HG02840 (cell line): ENCODE results near the gene GPC3.
"Not testable (repeated sequence)": the region's sequence is repeated elsewhere in the genome, so short reads cannot be mapped to it uniquely, and the experiment has no call there.

ENCODE experiments used
- ATAC-seq: cut with Tn5 transposase; IDR thresholded peaks from one replicate; pipeline ENCODE4 v1.9.1; 2021; ENCODE audit warnings: mild to moderate bottlenecking, moderate library complexity, moderate number of reproducible peaks; ENCODE audit not compliant: unreplicated experiment, low FRiP score

Gene GPC3

GRCh38 chrX:133999031-133999705 lies 13.8 kb upstream of the GPC3 start:
- no peak for ATAC-seq

DNA sequence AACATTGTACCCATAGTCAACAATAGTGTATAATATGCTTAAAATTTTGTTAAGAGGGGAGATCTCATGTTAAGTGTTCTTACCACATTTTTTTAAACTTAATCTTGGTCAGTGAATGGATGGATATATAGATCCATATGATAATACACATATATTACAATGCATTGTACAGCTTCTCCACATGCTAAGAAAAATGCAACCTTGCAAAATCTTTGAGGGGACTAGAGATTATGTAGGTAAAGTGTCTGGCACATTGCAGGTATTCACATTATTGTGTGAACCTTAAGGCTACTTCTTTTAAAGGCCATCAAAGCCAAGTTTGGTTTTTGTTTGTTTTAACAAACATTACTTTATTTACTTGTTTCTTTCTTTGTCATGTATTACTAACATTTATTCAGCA lies 10.4 kb upstream of the GPC3 start:
- no peak for ATAC-seq

GRCh38 chrX:133994576-133994975 lies 9.2 kb upstream of the GPC3 start:
- ATAC-seq = no peak

DNA sequence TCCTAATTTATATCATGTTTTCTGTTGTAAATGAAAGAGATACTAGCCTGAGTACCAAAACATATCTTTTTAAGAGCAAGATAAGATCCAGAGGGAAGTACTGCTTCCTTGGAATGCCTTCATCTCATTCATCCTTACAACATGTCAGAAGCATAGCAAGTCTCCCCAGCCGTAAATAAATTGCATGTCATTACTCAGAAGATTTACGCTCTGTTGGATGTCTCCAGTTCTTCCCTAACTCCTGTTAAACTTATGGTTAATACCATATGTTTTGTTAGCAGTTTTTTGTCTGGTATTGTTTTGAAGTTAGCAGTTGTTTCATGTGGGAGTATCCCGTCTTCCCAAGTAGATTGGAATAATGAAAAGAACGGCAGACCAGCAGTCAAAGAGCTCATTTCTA lies 7.5 kb upstream of the GPC3 start:
- no peak for ATAC-seq

GRCh38 chrX:133991814-133992213 lies 6.4 kb upstream of the GPC3 start:
- ATAC-seq = no peak

GRCh38 chrX:133991057-133991456 lies 5.7 kb upstream of the GPC3 start:
- not testable (repeated sequence) for ATAC-seq

- no peak for ATAC-seq
Measured at GRCh38 chrX:133989993-133990392, 4.6 kb upstream of the GPC3 start.

DNA sequence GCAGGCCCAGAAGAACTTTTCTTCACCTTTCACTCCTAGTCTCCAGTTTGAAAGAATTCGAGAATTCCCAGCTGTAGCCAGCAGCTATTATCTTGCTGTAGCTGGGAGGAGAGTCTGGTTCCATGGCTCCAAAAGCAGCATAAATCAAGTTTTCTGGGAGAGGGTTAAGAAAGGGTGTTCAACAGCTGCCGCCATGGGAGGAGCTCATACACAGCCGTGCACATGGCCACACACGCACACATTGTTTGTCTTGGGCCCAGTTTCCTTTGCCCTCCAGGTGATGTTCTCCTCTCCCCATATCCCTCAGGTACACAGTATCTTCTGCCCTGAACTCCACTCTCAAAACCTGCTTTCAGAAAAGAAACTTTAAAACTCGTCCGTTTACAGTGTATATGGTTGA lies 4.1 kb upstream of the GPC3 start:
- ATAC-seq = no peak

GRCh38 chrX:133988010-133988409 lies 2.6 kb upstream of the GPC3 start:
- ATAC-seq = no peak

DNA sequence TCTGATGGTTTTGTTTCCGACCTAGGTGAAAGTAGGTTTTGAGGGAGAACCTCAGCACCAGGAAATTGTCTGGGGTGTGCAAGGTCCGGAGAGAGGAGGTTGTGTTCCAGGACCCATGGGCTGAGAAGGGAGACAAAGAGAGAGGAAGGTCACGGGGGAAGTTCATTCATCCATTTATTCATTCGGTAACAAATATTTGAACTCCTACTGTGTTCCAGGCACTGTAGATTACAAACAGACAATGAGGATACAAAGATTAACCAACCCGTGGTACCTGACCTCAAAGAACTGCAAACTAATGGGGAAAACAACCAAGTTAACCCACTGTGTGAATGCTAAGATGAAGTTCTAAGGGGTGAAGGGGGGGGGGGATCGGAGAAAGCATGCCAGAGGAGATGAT lies 1.8 kb upstream of the GPC3 start:
- no peak for ATAC-seq

- ATAC-seq = no peak
Measured at GRCh38 chrX:133985967-133986683, 731 bp upstream of the GPC3 start.

DNA sequence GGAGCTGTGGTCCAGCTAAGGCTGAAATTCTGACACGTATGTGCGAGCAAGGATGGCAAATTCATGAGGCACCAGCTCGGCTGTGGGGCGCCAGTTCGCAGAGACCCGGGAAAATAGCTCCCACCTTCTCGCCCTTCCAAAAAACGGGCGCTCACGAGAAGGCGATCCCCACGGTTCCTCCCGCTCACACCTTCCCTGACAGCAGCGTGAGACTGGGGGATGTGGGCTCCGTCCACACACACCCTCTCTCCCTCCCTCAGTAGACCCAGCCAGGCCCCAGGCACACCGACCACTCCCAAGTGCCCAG lies 584 bp downstream of the GPC3 start:
- ATAC-seq = no peak

DNA sequence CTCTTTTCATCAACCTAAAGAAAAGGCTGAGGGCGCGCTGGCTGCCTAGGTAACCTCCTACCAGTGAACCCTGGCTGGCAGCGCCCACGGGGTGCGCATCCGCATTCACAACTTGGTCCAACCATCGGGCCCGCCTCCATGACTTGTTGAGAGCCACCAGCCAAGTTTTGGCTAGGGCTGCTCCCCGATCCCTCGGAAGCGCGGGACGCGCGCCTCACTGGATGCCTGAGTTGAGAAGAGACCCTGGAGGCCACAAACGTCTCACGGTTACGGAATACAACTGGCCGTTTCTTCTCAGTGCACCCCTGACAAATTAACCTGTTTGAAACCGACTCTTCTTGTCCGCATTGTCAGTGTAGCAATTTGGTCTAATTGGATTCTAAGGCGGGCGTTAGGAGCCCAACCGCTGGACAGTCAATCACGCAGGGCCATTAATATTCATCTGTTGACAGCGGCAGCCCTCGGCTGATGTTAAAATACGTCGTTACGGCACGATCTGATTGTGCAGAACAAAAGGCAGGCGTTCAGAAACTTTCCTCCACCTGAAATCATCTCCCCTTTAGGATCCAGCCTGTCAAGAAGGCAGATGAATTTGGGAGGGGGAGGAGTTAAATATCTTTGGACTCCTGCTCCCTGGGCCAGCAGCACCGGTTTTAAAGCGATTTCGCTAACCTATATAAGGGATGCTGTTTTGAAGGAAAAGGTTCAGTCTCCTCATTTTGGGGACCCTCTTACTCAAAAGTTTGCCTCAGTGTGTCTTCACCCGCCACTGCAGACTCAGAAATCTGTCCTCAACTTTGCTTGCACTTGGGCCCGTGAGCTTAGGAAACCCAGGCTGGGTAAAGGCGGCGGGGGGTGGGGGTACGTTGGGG lies 1.2 kb downstream of the GPC3 start:
- no peak for ATAC-seq

DNA sequence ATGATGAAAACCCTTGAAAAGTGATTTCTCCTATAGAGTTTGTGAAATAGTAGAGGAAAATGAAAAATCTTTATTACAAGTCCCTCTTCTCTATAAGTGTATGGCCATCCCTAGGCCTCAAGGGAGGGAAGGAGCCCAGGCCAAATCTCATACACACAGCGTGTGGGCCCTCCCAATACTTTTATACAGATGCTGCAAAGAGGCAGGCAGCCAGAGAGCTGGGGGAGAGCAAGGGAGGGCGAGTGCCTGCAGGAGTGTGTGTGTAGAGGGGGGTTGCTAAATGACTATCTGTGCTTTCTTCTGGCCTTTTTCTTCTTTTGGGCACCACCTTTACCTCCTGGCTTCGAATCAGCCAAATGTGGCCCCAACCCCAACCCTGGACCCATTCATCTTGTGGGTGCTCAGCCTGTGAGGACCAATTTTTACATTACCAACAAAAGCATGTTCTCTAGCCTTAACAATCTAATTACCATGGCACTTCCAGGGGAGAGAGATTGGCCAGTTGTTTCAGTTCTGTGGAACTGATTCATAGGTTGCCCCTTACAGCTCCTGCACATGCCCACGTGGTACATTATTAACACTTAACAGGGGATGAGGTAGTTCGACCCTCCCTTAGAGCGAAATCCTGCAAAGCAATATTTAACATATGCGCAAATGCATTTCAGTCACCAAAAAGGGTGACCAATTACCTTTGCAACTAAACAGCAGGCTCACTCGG lies 2.0 kb downstream of the GPC3 start:
- ATAC-seq = no peak

GRCh38 chrX:133981924-133982323 lies 3.5 kb downstream of the GPC3 start:
- ATAC-seq = no peak

DNA sequence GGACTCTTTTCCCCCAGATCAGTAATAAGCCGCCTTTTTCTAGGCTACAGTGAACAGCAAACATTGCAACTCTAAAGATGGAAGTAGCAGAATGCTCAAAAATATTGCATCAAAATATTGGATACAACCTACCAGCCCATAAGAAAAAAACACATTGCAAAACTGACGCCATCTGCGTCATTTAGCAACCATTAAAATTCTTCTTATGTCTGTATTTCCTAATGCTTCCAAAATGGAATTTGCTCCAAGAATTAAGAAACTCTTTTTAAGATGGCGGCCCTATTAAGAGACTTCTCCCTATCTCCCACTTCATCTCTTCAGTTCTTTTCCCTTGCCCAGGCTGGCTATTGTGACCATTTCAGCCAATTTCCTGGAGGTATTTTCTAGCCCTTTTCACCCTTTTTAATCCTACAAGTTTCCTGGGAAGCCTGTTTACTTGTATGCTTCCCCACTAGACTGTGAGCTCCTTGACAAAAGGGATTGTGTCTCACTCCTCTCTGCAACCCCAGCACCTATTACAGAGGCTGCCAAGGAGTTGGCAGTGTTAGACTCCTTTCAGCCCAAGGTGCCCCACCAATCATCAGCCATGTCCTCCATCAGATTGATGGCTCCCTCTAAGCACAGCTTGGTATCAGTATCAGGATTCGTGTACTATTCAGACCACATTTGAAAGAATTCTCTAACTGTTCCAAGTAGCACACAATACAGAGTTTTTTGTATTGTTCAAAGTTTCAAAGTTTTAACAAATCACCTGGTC lies 4.4 kb downstream of the GPC3 start:
- ATAC-seq = no peak

GRCh38 chrX:133980406-133980805 lies 5.0 kb downstream of the GPC3 start:
- no peak for ATAC-seq

DNA sequence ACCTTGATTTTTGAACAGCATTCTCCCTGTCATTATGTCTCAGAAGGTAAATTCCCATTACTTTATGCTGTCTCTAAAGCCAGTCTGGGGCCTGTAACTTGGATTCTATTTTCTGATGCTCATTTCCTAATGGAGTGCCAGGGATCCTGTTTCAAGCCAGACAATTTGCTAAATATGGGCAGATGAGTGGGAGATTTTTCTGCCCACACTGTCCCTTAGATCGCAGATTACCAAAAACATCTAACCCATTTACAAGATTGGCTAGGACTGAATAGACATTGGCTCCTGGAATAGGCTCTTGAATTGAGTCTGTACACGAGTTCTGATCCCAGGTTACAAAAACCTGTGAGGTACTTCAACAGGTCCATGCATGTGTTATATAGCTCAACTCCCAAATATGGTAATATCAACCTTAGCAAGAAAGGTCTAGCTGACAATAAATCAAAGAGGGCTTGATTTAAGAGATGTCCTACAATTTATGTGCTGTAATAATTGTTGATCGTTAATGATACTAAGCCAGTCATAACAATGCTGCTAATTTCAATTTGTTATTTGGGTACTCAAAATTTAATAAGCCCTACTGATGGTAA lies 5.7 kb downstream of the GPC3 start:
- no peak for ATAC-seq

DNA sequence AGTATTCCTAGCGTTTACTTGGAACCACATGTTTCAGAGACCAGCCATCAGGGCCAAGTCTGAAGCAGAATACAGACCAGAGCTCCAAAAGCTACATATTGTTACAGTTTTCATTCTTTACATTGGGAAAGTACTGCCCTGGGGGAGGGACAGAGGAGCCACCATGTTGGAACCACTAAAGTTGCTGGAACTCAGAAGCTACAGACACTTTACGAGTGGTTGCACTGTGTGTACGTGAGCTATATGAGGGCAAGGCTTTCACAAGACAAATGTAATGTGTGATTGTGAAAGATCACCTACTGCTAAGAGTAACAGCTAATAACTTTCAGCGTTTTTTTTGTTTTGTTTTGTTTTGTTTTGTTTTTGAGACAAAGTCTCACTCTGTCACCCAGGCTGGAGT lies 11.7 kb downstream of the GPC3 start:
- no peak for ATAC-seq

GRCh38 chrX:133972916-133973315 lies 12.5 kb downstream of the GPC3 start:
- no peak for ATAC-seq
